Osteoblast (primary cell): Measurements from ENCODE around the gene PXDN. TPM values are rescaled to one million over a fixed set of nuclear protein-coding genes. Genes with fewer than 3 reads are reported as not detected.

Source experiments
- DNase-seq: peaks from one replicate; pipeline ENCODE4 v3.0.0; 2011; ENCODE audit warnings: low spot score, mixed read lengths; ENCODE audit not compliant: insufficient read length; ENCODE audit errors: missing footprints
- H2AFZ ChIP-seq: 2 replicates; pipeline ENCODE4 v1.6.0; 2011; ENCODE audit warnings: mild to moderate bottlenecking, low read length
- H3K27ac ChIP-seq: 2 replicates; pipeline ENCODE4 v1.5.1; 2011; ENCODE audit warnings: mild to moderate bottlenecking, low read depth, low read length, moderate library complexity
- H3K27me3 ChIP-seq: 2 replicates; pipeline ENCODE4 v1.6.0; 2012; ENCODE audit warnings: mild to moderate bottlenecking, control low read depth, inconsistent platforms, low read length, moderate library complexity; ENCODE audit not compliant: insufficient read depth
- H3K36me3 ChIP-seq: 2 replicates; pipeline ENCODE4 v1.5.1; 2011; ENCODE audit warnings: mild to moderate bottlenecking, low read length, control low read depth, moderate library complexity; ENCODE audit not compliant: insufficient read depth
- H3K4me1 ChIP-seq: 2 replicates; pipeline ENCODE4 v1.5.1; 2011; ENCODE audit warnings: mild to moderate bottlenecking, low read length, control low read depth, moderate library complexity; ENCODE audit not compliant: insufficient read depth
- H3K4me2 ChIP-seq: 2 replicates; pipeline ENCODE4 v1.6.0; 2011; ENCODE audit warnings: mild to moderate bottlenecking, low read length; ENCODE audit not compliant: insufficient read depth
- H3K4me3 ChIP-seq: fragments of 200-600 bp; sonication (generic); 3 replicates; pipeline ENCODE4 v1.5.1; 2012; ENCODE audit warnings: mild to moderate bottlenecking, low read length, inconsistent platforms; ENCODE audit not compliant: insufficient read depth
- H3K79me2 ChIP-seq: 2 replicates; pipeline ENCODE4 v1.6.0; 2012; ENCODE audit warnings: mild to moderate bottlenecking, low read length, control low read depth, inconsistent platforms; ENCODE audit not compliant: insufficient read depth
- H3K9me3 ChIP-seq: 2 replicates; pipeline ENCODE4 v1.5.1; 2011; ENCODE audit warnings: low read depth, low read length, control low read depth
- H4K20me1 ChIP-seq: 2 replicates; pipeline ENCODE4 v1.6.0; 2012; ENCODE audit warnings: mild to moderate bottlenecking, low read length, control low read depth; ENCODE audit not compliant: insufficient read depth
- total RNA-seq: library from RNA; depleted of rRNA; stranded (reverse); fragments of >200 nt; gene quantifications from 2 replicates; pipeline ENCODE4 v1.2.3, GENCODE V29; 2012
- TF ChIP-seq, protein P1 (sequence below): IDR thresholded peaks from 2 replicates; pipeline ENCODE4 v1.5.1; 2011; ENCODE audit warnings: mild to moderate bottlenecking, low read depth, low read length, moderate library complexity; ENCODE audit errors: extremely low read depth

Gene PXDN
- total RNA-seq, 1 donor: 307 TPM

- Histone ChIP-seq H3K4me1 (peaks cover 10% of the 10 kb centered on the region), H3K79me2 (no peaks in the 10 kb centered on the region), H3K9me3 (no peaks in the 10 kb centered on the region), H2AFZ (no peak overlapping the region), H3K27me3 (no peaks in the 10 kb centered on the region), H3K36me3 (no peaks in the 10 kb centered on the region), H3K4me2 (no peak overlapping the region), H3K4me3 (no peak overlapping the region), H3K27ac (no peak overlapping the region), H4K20me1 (no peaks in the 10 kb centered on the region)
- TF ChIP-seq, protein P1, sequence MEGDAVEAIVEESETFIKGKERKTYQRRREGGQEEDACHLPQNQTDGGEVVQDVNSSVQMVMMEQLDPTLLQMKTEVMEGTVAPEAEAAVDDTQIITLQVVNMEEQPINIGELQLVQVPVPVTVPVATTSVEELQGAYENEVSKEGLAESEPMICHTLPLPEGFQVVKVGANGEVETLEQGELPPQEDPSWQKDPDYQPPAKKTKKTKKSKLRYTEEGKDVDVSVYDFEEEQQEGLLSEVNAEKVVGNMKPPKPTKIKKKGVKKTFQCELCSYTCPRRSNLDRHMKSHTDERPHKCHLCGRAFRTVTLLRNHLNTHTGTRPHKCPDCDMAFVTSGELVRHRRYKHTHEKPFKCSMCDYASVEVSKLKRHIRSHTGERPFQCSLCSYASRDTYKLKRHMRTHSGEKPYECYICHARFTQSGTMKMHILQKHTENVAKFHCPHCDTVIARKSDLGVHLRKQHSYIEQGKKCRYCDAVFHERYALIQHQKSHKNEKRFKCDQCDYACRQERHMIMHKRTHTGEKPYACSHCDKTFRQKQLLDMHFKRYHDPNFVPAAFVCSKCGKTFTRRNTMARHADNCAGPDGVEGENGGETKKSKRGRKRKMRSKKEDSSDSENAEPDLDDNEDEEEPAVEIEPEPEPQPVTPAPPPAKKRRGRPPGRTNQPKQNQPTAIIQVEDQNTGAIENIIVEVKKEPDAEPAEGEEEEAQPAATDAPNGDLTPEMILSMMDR: no peak
- peak; percentile 38 for DNase-seq
Measured at GRCh38 chr2:1586251-1586922, 157.9 kb downstream of the PXDN start.

- no peak overlapping the region for H3K4me3 ChIP-seq
- peaks cover 9% of the 10 kb centered on the region for H3K4me1 ChIP-seq
- H3K27ac ChIP-seq: no peak overlapping the region
Measured at GRCh38 chr2:1585635-1586034, 158.7 kb downstream of the PXDN start.

DNA sequence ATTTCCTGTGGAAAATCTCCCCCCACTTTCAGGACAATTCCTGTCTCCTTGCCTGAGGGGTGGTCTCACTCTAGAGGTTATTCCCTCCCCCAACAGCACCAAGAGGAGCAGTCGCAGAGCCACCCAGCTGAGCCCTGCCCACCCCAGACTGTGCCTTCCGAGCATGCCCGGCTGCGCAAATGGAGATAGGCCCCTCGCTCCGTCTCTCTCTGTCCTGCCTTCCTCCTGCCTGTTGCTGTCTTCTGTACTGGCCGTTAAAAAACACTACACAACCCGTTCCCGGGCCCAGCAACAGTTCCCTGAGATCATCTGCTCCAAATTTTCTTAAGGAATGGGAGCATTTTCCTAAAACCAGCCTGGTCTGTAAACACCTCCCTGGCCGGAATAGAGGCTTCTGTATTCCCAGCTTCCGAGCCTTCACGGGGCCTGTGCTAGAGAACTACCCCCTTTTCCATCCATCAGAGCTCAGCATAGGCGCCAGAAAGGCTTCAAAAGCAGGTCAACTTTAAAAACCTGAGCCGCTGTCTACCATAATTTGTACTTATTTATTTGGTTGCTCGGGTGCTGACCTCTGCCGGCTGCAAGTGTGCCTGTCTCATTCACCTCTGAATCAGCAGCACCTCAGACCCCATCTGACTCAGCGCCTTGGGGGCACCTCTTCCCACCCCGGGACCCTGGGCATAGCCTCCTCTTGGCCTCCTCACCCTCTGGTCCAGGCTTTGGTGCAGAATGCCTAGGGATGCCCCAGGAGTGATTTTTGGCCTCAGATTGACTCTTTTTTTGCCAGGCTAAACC is 159.4 kb downstream of the PXDN start:
- no peaks in the 10 kb centered on the region for H4K20me1 ChIP-seq
- H3K79me2 ChIP-seq: no peaks in the 10 kb centered on the region
- H3K4me1 ChIP-seq: peaks cover 13% of the 10 kb centered on the region
- no peak overlapping the region for H2AFZ ChIP-seq
- DNase-seq: peak; percentile 82
- no peak overlapping the region for H3K4me2 ChIP-seq
- no peaks in the 10 kb centered on the region for H3K27me3 ChIP-seq
- no peak overlapping the region for H3K27ac ChIP-seq
- TF ChIP-seq, protein P1: peak; percentile 40
- no peaks in the 10 kb centered on the region for H3K36me3 ChIP-seq
- no peaks in the 10 kb centered on the region for H3K9me3 ChIP-seq
- H3K4me3 ChIP-seq: no peak overlapping the region

More at GRCh38 chr2:1585635-1586034, 158.7 kb downstream of the PXDN start:
- H4K20me1 ChIP-seq: no peaks in the 10 kb centered on the region
- H3K36me3 ChIP-seq: no peaks in the 10 kb centered on the region
- no peak overlapping the region for H3K4me2 ChIP-seq
- H3K79me2 ChIP-seq: no peaks in the 10 kb centered on the region
- no peaks in the 10 kb centered on the region for H3K9me3 ChIP-seq
- TF ChIP-seq, protein P1: no peak
- H3K27me3 ChIP-seq: no peaks in the 10 kb centered on the region
- no peak overlapping the region for H2AFZ ChIP-seq
- DNase-seq: peak; percentile 59

DNA sequence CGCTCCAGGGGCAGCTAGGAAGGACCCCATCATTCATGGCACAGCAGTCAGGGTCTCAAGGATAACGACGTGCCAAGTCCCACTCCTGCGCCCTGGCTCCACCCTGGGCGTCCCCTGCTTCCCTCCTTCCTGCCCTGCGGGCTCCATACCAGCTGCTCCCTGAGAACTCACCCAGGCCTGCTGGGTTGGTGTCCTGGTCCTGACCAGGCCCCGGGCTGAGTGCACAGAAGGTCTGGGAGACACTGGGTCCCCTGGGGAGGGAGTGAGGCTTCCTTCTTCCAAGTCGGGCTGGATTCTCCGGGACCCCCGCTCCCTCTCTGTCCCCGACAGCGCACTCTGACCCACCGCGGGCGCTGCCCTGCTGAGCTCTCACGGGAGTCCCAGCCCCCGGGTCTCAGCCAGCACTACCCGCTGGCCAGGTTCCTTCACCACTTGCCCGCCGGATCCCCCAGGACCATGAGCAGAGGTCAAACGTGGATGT is 160.2 kb downstream of the PXDN start:
- Histone ChIP-seq H3K4me2 (no peak overlapping the region), H3K36me3 (no peaks in the 10 kb centered on the region), H2AFZ (no peak overlapping the region), H4K20me1 (no peaks in the 10 kb centered on the region), H3K27me3 (no peaks in the 10 kb centered on the region), H3K79me2 (no peaks in the 10 kb centered on the region), H3K9me3 (no peaks in the 10 kb centered on the region), H3K27ac (no peak overlapping the region), H3K4me3 (no peak overlapping the region), H3K4me1 (peaks cover 15% of the 10 kb centered on the region)
- TF ChIP-seq, protein P1: no peak
- no peak for DNase-seq
